WTC11 (cell line): ENCODE measurements around the gene CYP3A5.
"Not testable (repeated sequence)": the region's sequence is repeated elsewhere in the genome, so short reads cannot be mapped to it uniquely, and the experiment has no call there.

Experiments
- CREB1 ChIP-seq: sonication (generic); formaldehyde crosslinking; IDR thresholded peaks from 2 replicates; pipeline ENCODE4 v1.8.0; 2023; ENCODE audit warnings: mild to moderate bottlenecking, missing genetic modification reagents
- CTCF ChIP-seq: fragments of 200-600 bp; IDR thresholded peaks from 2 replicates; pipeline ENCODE4 v1.8.0; 2022; ENCODE audit warnings: antibody characterized with exemption
- FOXK1 ChIP-seq: sonication (generic); formaldehyde crosslinking; IDR thresholded peaks from 2 replicates; pipeline ENCODE4 v1.8.0; 2022; ENCODE audit warnings: mild to moderate bottlenecking, moderate library complexity, missing genetic modification reagents
- FOXP4 ChIP-seq: sonication (generic); formaldehyde crosslinking; IDR thresholded peaks from 2 replicates; pipeline ENCODE4 v1.8.0; 2022; ENCODE audit warnings: mild to moderate bottlenecking, missing genetic modification reagents
- MAX ChIP-seq: sonication (generic); formaldehyde crosslinking; IDR thresholded peaks from 2 replicates; pipeline ENCODE4 v1.8.0; 2022; ENCODE audit warnings: mild to moderate bottlenecking, missing genetic modification reagents
- MLX ChIP-seq: sonication (generic); formaldehyde crosslinking; IDR thresholded peaks from 2 replicates; pipeline ENCODE4 v1.8.1; 2023; ENCODE audit warnings: mild to moderate bottlenecking, missing genetic modification reagents, moderate library complexity
- MYBL2 ChIP-seq: sonication (generic); formaldehyde crosslinking; IDR thresholded peaks from 2 replicates; pipeline ENCODE4 v1.8.1; 2023; ENCODE audit warnings: mild to moderate bottlenecking, moderate library complexity, missing genetic modification reagents
- RORB ChIP-seq: fragments of 250-450 bp; sonication (Bioruptor Pico); IDR thresholded peaks from 2 replicates; pipeline ENCODE4 v1.9.0; 2021; ENCODE audit warnings: mild to moderate bottlenecking
- SMAD3 ChIP-seq: sonication (generic); formaldehyde crosslinking; IDR thresholded peaks from 2 replicates; pipeline ENCODE4 v1.8.0; 2022; ENCODE audit warnings: missing genetic modification reagents, mild to moderate bottlenecking, borderline replicate concordance
- SMAD4 ChIP-seq: sonication (generic); formaldehyde crosslinking; IDR thresholded peaks from 2 replicates; pipeline ENCODE4 v1.8.0; 2022; ENCODE audit warnings: mild to moderate bottlenecking, missing genetic modification reagents
- ZNF263 ChIP-seq: sonication (generic); formaldehyde crosslinking; IDR thresholded peaks from 2 replicates; pipeline ENCODE4 v1.8.1; 2022; ENCODE audit warnings: low read depth, mild to moderate bottlenecking, moderate library complexity, missing genetic modification reagents
- ZNF416 ChIP-seq: fragments of 250-450 bp; sonication (Bioruptor Pico); IDR thresholded peaks from 2 replicates; pipeline ENCODE4 v1.9.0; 2021; ENCODE audit warnings: mild to moderate bottlenecking, inconsistent platforms
- TF ChIP-seq, protein P1 (sequence below): sonication (generic); formaldehyde crosslinking; IDR thresholded peaks from 2 replicates; pipeline ENCODE4 v1.8.0; 2022; ENCODE audit warnings: mild to moderate bottlenecking, missing genetic modification reagents
- TF ChIP-seq, protein P2 (sequence below): sonication (generic); formaldehyde crosslinking; IDR thresholded peaks from 2 replicates; pipeline ENCODE4 v1.8.1; 2023; ENCODE audit warnings: mild to moderate bottlenecking, missing genetic modification reagents

DNA sequence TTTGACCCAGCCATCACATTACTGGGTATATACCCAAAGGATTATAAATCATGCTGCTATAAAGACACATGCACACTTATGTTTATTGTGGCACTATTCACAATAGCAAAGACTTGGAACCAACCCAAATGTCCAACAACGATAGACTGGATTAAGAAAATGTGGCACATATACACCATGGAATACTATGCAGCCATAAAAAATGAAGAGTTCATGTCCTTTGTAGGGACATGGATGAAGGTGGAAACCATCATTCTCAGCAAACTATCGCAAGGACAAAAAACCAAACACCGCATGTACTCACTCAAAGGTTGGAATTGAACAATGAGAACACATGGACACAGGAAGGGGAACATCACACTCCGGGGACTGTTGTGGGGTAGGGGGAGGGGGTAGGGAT lies 11.1 kb upstream of the CYP3A5 start:
- TF ChIP-seq CTCF; ZNF416 (CRISPR knock-in tag); MAX (CRISPR knock-in tag); MYBL2 (CRISPR knock-in tag); SMAD3 (CRISPR knock-in tag); FOXK1; FOXP4 (CRISPR knock-in tag); SMAD4 (CRISPR knock-in tag); MLX (CRISPR knock-in tag); RORB; ZNF263 (CRISPR knock-in tag); CREB1: not testable (repeated sequence)
- TF ChIP-seq, protein P1, sequence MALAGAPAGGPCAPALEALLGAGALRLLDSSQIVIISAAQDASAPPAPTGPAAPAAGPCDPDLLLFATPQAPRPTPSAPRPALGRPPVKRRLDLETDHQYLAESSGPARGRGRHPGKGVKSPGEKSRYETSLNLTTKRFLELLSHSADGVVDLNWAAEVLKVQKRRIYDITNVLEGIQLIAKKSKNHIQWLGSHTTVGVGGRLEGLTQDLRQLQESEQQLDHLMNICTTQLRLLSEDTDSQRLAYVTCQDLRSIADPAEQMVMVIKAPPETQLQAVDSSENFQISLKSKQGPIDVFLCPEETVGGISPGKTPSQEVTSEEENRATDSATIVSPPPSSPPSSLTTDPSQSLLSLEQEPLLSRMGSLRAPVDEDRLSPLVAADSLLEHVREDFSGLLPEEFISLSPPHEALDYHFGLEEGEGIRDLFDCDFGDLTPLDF: not testable (repeated sequence)
- TF ChIP-seq, protein P2, sequence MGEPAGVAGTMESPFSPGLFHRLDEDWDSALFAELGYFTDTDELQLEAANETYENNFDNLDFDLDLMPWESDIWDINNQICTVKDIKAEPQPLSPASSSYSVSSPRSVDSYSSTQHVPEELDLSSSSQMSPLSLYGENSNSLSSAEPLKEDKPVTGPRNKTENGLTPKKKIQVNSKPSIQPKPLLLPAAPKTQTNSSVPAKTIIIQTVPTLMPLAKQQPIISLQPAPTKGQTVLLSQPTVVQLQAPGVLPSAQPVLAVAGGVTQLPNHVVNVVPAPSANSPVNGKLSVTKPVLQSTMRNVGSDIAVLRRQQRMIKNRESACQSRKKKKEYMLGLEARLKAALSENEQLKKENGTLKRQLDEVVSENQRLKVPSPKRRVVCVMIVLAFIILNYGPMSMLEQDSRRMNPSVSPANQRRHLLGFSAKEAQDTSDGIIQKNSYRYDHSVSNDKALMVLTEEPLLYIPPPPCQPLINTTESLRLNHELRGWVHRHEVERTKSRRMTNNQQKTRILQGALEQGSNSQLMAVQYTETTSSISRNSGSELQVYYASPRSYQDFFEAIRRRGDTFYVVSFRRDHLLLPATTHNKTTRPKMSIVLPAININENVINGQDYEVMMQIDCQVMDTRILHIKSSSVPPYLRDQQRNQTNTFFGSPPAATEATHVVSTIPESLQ (CRISPR knock-in tag): not testable (repeated sequence)
